MV-4-11 (cell line): Measurements from ENCODE around the gene CDH23.

Experiments
- DNase-seq: peaks from one replicate; lab custom pipeline; 2025; lab: John Stamatoyannopoulos, UW

CDH23 gene

DNA sequence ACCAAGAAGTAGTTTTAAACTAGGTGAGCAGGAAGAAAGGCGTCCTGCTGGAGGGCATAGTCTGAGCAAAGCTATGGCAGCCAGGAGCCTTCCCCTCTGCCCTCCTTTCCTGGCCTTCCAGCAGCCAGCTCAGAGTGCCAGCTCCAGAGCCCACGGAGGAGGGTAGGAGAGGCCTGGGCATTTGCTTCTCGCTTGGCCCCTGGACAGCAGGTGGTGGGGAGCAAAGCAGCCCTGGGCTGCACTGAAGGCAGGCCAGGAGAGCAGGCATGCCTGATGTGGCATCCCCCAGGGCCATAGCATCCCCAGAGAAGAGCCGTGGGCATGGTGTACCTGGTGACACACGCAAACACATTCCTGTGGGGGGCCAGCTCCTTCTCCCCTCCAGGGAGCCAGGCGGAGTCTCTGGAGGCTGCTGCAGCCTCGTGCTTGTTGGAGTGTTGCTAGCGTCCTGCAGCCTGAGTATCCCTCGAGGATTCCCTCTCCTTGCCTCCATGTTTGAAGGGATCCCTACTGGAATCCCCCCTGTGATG lies 43.9 kb downstream of the CDH23 start:
- DNase-seq: no peak

DNA sequence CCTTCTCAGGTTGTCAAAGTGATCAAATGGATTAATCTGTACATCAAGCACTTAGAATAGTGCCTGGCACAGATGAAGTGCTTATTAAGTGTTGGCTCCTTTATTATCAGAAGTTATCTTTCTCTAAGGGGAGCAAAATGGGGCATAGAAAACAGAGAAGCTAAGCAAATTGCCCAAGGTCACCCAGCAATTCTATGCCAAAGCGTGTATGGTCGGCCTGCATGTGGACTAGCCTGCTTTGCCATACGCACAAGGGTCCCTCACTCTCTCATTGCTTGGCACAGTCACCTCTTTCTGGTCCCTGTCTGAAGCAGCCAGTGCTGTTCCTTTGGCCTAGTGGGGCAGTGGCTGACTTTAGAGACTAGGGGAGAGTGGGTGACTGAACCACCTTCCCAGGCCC lies 45.3 kb downstream of the CDH23 start:
- no peak for DNase-seq

- DNase-seq: no peak
These were observed 46.3 kb downstream of the CDH23 start for GRCh38 chr10:71442859-71443570.

DNA sequence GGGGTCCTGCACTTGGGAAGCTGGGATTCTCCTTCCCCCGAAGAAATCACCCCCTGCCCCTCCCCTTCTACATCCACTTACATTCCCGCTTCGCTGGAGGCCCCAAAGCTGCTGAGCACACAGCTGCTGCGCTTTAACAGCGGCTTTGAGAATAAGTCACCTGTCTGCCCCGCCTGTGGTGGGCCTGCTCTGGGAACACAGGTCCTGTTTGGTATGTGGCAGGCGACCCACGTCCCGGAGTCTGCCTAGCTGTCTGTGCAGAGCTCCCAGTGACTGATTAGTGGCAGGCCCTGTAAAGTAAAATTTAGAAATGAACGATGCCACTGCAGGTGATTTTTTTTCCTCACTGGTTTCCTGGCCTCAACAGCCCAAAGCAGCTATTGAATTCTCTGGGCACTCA lies 47.0 kb downstream of the CDH23 start:
- DNase-seq: no peak

- DNase-seq: no peak
These were observed 47.7 kb downstream of the CDH23 start for GRCh38 chr10:71444284-71445054.

DNA sequence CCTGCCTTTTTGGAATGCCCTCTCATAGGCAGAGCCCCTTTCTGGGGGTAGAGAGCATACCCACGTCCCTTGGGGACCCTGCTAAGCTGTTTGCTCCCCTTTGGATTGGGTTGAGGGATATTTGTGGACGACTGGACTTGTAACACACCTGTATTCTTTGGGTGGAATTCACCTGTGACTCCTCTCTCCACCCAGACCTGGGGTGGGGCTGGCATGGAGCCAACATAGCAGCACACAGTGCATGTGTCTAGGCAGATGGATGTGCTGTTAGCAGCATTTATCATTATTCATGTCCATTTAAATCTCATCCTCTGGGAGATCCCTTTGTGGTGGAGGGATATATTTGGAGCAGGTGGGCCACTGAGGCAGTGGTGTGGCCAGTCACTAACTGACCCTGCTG lies 51.0 kb downstream of the CDH23 start:
- no peak for DNase-seq

DNA sequence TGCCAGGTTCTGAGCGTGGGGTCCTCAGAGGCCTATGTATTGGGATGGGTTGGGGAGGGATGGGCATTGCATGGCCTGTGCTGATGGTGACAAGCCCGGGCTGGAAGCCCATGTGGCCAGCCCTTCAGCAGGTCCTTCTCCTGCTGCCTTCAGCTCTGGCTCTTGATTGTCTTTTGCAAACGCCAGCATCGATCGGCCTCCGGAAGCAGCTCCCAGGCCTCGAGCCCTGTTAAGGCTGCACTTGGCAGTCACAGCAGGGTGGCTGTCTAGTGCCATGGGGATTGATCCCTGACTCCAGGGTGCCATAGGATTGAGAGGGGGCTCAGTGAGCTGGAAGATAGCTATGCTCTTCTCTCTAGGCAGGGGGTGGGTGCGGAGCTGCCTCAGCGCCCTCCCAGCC lies 51.4 kb downstream of the CDH23 start:
- no peak for DNase-seq

- DNase-seq: no peak
These were observed 52.3 kb downstream of the CDH23 start for GRCh38 chr10:71449026-71449425.

- no peak for DNase-seq
These were observed 55.0 kb downstream of the CDH23 start for GRCh38 chr10:71451754-71452153.

- no peak for DNase-seq
These were observed 56.5 kb downstream of the CDH23 start for GRCh38 chr10:71453186-71453585.

DNA sequence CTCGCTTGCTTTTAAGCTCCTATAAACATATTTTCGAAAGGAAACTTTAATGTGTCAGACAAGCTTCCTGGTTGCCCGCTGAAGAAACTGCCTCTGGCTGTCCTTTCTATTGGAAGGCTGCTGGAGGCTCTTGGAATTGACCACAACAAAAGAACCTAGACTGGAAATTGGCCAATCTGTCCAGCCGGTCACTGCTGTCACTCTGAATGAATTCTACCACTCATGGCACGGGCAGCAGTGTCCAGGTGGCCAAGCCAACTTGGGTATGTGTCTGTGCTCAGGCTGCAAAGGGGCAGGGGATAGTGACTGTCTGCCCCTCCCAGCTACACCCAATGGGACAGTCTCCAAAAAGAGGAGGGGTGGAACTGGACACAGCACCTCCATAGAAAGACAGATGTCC lies 57.6 kb downstream of the CDH23 start:
- no peak for DNase-seq

- DNase-seq: no peak
These were observed 58.3 kb downstream of the CDH23 start for GRCh38 chr10:71455035-71455434.

DNA sequence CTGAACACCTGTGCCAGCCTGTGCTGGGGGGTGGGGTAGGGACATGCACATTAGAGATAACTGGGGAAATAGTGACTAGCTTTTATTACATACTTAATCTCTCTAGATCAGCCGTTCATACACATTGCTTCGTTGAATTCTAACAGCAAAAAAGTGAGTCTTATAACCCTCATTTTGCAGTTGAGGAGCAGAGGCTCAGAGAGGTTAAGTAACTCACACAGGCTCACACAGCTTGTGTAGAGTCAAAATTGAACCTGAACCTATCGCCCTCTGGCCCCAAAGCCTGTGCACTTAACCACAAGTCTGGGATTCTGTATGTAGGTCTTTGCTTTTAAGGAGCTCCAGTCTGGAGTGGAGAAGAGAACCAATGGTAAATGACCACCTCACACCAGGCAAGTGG lies 59.9 kb downstream of the CDH23 start:
- no peak for DNase-seq

DNA sequence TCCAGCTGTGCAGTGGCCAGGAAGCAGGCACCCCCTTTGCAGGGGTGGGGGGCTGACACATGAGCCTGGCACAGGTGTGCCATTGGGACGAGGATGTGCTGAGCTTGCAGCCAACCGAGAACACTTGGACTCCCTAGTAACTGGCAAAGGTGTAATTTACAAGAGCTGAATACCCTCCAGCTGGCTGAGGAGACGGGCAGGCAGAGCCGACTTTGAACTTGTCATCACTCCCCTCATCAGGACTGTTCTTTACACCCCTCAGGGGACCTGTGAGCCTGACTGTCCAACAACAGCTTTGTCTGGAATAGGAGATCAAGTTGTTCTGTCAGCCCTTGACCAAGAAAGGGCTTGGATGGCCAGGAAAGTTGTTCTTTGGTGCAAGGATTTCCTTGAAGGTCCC lies 61.2 kb downstream of the CDH23 start:
- no peak for DNase-seq

DNA sequence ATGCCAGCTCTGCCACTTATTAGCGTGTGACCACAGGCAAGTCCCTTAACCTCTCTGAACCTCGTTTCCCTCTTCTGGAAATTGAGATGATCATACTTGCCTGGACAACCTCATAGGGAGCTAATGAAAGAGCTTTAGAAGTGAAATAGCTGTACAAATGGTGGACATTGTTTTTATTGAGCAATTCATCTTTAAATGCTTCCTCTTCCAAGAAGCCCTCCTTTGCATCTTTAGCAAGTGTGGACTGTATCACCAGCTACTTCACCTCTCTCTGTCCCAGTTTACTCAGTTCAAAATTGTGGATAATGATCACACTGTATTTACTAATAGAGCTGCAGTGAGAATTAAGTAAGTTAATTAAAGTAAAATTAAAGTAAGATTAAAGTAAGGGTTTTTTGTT lies 61.7 kb downstream of the CDH23 start:
- DNase-seq: no peak

- no peak for DNase-seq
These were observed 62.8 kb downstream of the CDH23 start for GRCh38 chr10:71459513-71459912.

DNA sequence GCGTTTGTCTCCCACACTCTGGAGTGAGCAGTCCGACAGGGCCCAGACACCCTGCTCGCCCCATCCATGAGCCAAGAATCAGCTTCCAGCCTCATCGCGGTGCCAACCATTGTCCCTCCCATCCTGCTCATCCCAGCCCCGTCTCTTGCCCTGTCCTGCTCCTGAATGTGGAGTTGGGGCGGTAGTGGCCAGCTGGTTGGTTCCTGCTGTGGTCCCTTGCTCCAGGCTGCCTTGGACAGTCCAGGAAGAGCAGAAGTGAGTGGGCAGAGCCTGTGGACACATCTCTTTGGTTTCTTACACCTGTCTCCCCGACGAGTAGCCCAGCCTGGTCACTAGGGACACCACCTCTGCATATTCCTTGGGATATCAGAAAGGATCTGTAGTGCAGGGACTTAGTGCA lies 63.9 kb downstream of the CDH23 start:
- DNase-seq: no peak

GRCh38 chr10:71461457-71461856 lies 64.7 kb downstream of the CDH23 start:
- DNase-seq: no peak

GRCh38 chr10:71462062-71462935 lies 65.6 kb downstream of the CDH23 start:
- no peak for DNase-seq

DNA sequence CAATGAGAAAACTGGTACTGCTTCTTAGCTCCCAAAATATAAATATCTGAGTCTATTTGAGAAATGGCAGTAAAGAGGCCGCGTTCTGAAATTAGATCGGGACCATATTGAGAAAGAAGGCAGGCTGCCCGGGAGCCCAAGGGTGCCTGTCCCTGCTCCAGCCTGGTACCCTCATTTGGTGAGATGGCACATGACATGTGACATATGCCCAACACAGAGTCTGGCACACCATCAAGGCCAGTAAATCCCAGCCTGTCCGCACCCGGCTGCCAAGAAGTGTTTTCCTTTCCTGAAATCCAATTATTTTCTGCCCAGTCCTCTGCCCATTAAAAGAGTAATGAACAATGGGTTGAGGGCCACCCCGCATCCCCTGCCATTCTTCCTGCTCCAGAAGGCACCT lies 66.4 kb downstream of the CDH23 start:
- no peak for DNase-seq

GRCh38 chr10:71465551-71466252 lies 69.0 kb downstream of the CDH23 start:
- no peak for DNase-seq

GRCh38 chr10:71466330-71466729 lies 69.6 kb downstream of the CDH23 start:
- DNase-seq: no peak
